Tibial artery (tissue), 4 donors: ENCODE measurements around the gene SLC6A5.

ENCODE experiments used
- DNase-seq, 2 donors: peaks; one replicate each; pipeline ENCODE4 v3.0.0-alpha.2; 2019
- H3K27ac ChIP-seq, 2 donors: fragments of 200-600 bp; sonication (generic) in 1 of 2; 1 replicate in 1 of 2; 2 replicates in 1 of 2; pipeline ENCODE4 v1.5.1; 2018 to 2019; ENCODE audit warnings: mild to moderate bottlenecking in 1 of 2
- H3K27me3 ChIP-seq, 2 donors: fragments of 200-600 bp; sonication (generic) in 1 of 2; one replicate each; pipeline versions ENCODE4 v1.5.1 to v1.6.0; 2016 to 2019
- H3K36me3 ChIP-seq, 3 donors: fragments of 200-600 bp; sonication (generic) in 2 of 3; one replicate each; pipeline ENCODE4 v1.5.1; 2016 to 2019; ENCODE audit warnings: mild to moderate bottlenecking in 2 of 3
- H3K4me1 ChIP-seq, 4 donors: fragments of 200-600 bp; sonication (generic) in 2 of 4; 1 replicate in 3 of 4; 2 replicates in 1 of 4; pipeline ENCODE4 v1.5.1; 2016 to 2019
- H3K4me3 ChIP-seq, 2 donors: fragments of 200-600 bp; sonication (generic) in 1 of 2; 1 replicate in 1 of 2; 2 replicates in 1 of 2; pipeline ENCODE4 v1.5.1; 2018 to 2019; ENCODE audit warnings: mild to moderate bottlenecking in 2 of 2
- H3K9me3 ChIP-seq, 3 donors: fragments of 200-600 bp; sonication (generic) in 1 of 3; one replicate each; pipeline ENCODE4 v1.5.1; 2016 to 2019
- intact Hi-C: fragments of 100-400 bp; cut with DNase I; formaldehyde crosslinking; loops from one replicate; pipeline ENCODE4 v1.15.0; 2023; ENCODE audit warnings: low total_unique reads
- TF ChIP-seq, protein P1 (sequence below), 2 experiments: fragments of 200-600 bp in 1 of 2; fragments of 450-650 bp in 1 of 2; IDR thresholded peaks; one replicate each; pipeline ENCODE4 v1.5.1; 2017 to 2019; ENCODE audit warnings: antibody characterized with exemption in 2 of 2, mild to moderate bottlenecking in 1 of 2, moderate library complexity in 1 of 2

The SLC6A5 gene

DNA sequence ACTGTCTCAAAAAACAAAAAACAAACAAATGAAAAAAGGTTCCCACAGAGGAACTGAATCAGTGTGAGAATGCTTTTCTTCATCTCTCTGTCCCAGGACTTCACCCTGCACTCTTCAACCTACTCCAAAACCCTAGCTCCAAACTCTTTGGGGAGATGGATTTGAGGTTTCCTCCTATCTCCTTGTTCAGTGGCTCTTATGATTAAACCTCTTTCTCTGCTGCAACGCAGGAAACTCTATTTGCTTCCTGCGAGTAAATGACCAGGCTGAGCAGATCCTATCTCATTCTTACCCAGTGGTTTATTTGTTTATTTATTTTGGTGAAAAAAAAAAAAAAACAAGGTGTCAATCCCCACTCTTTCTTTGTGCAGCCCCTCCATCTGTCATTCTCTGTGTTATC is 12.0 kb downstream of the SLC6A5 start:
- no peaks in the 10 kb centered on the region for H3K9me3 ChIP-seq
- intact Hi-C loops: no loop called here
- H3K4me1 ChIP-seq: peaks cover 0 to 7% (median 0%) of the 10 kb centered on the region in 4 donors
- H3K36me3 ChIP-seq: no peaks in the 10 kb centered on the region
- TF ChIP-seq, protein P1, sequence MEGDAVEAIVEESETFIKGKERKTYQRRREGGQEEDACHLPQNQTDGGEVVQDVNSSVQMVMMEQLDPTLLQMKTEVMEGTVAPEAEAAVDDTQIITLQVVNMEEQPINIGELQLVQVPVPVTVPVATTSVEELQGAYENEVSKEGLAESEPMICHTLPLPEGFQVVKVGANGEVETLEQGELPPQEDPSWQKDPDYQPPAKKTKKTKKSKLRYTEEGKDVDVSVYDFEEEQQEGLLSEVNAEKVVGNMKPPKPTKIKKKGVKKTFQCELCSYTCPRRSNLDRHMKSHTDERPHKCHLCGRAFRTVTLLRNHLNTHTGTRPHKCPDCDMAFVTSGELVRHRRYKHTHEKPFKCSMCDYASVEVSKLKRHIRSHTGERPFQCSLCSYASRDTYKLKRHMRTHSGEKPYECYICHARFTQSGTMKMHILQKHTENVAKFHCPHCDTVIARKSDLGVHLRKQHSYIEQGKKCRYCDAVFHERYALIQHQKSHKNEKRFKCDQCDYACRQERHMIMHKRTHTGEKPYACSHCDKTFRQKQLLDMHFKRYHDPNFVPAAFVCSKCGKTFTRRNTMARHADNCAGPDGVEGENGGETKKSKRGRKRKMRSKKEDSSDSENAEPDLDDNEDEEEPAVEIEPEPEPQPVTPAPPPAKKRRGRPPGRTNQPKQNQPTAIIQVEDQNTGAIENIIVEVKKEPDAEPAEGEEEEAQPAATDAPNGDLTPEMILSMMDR (IDR thresholded peaks at IDR 0.05): no peak
- peaks cover 0 to 68% of the 10 kb centered on the region in 2 donors for H3K27me3 ChIP-seq
- no peak overlapping the region for H3K4me3 ChIP-seq
- no peak for DNase-seq
- no peak overlapping the region for H3K27ac ChIP-seq

DNA sequence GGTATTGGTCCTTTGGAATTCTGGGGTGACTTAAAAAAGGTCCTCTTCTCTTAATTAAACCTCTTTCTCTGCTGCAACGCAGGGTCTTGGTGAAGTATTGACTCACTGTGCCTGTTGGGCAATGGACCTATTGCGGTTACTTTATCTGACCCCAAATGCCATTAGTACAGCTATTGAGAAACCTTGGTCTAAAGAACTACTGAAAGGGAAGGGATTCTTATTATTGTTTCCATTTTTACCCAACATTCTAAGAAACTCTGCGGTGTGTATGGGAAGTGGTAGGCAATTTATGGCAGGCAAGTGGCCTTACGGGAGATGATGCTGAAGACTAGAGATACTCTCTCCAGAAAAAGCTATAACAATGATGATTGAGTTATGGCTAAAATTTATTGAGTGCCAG is 12.5 kb downstream of the SLC6A5 start:
- Histone ChIP-seq H3K27ac (no peak overlapping the region), H3K9me3 (no peaks in the 10 kb centered on the region), H3K36me3 (no peaks in the 10 kb centered on the region), H3K27me3 (peaks cover 0 to 68% of the 10 kb centered on the region in 2 donors), H3K4me1 (peaks cover 0 to 7% (median 0%) of the 10 kb centered on the region in 4 donors), H3K4me3 (no peak overlapping the region)
- intact Hi-C loops: no loop called here
- TF ChIP-seq, protein P1 (IDR thresholded peaks at IDR 0.05): no peak
- DNase-seq: no peak

DNA sequence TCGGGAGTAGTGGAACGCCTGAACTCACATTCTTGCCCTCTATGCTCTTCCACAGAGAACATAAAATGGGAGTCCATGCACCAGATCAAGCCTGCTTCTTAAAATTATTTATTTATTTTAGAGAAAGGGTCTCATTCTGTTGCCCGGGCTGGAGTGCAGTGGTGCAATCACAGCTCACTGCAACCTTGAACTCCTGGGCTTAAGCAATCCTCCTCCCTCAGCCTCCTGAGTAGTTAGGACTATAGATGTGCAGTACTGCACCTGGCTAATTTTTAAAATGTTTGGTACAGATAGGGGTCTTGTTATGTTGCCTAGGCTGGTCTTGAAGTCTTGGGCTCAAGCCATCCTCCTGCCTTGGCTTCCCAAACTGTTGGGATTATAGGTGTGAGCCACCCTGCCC is 13.0 kb downstream of the SLC6A5 start:
- Histone ChIP-seq H3K9me3 (no peaks in the 10 kb centered on the region), H3K27me3 (peaks cover 0 to 68% of the 10 kb centered on the region in 2 donors), H3K4me3 (no peak overlapping the region), H3K36me3 (no peaks in the 10 kb centered on the region), H3K4me1 (peaks cover 0 to 7% (median 0%) of the 10 kb centered on the region in 4 donors), H3K27ac (no peak overlapping the region)
- intact Hi-C loops: no loop called here
- TF ChIP-seq, protein P1 (IDR thresholded peaks at IDR 0.05): no peak
- DNase-seq: no peak

DNA sequence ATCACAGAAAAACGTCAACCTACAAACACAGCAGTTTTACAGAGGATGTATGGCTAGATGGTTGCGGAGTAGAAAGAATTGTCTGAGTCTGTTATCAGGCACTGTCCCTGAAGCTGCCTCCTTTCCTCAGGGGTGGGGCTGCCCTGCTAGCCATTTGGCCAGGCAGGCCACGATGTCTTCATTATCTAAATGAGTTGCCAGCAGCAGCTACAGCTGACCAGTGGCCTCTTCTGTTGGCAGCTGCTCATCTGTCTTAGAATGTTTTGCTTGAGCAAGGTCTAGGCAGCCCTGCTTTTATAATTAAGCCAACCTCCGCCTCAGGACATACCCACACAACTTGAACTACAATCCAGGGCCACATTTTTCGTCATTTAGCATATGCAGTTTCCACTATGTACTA is 17.5 kb downstream of the SLC6A5 start:
- DNase-seq: no peak
- TF ChIP-seq, protein P1 (IDR thresholded peaks at IDR 0.05): no peak
- H3K27me3 ChIP-seq: peaks cover 0 to 45% of the 10 kb centered on the region in 2 donors
- H3K9me3 ChIP-seq: no peaks in the 10 kb centered on the region
- no peaks in the 10 kb centered on the region for H3K4me1 ChIP-seq
- intact Hi-C loops: no loop called here
- H3K36me3 ChIP-seq: no peaks in the 10 kb centered on the region
- H3K27ac ChIP-seq: no peak overlapping the region
- H3K4me3 ChIP-seq: no peak overlapping the region

DNA sequence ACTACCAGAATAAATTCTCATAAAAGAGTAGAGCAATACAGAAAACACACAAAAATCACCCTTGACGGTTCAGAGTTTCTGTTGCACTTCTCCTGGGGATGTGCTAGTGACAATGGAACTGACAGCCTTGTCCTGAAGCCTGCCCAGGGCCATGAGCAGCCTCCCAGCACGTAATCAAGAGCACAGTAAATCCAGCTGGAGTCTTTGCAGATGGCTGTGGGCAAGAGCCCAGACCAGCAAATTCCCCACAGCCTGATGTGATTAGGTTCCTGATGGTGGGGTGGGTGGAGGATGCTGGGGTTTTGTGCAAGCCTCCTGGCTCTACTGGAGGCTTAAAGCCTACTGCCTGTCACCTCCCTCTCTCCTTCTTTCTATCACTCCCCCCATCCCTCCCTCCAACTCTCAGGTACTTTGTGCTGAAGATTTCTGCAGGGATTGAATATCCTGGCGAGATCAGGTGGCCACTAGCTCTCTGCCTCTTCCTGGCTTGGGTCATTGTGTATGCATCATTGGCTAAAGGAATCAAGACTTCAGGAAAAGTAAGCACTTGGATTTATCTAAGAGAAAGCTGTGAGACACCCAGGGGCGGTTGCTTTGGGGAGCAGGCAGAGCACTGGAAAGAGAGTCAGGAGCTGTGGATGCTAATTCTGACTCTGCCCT is 18.1 kb downstream of the SLC6A5 start:
- Histone ChIP-seq H3K4me3 (no peak overlapping the region), H3K9me3 (no peaks in the 10 kb centered on the region), H3K36me3 (no peaks in the 10 kb centered on the region), H3K27me3 (peaks cover 0 to 44% of the 10 kb centered on the region in 2 donors), H3K4me1 (no peaks in the 10 kb centered on the region), H3K27ac (no peak overlapping the region)
- DNase-seq: no peak
- intact Hi-C loops: no loop called here
- TF ChIP-seq, protein P1 (IDR thresholded peaks at IDR 0.05): no peak
